HEK293 (cell line): Measurements from ENCODE around the gene MXRA8.

Source experiments
- CTCF ChIA-PET: fragments of 350-600 bp; formaldehyde crosslinking; extraction: SDS; loops from one replicate; lab custom pipeline; 2021; ENCODE audit warnings: antibody characterized with exemption; lab: Yijun Ruan, JAX
- POLR2A ChIA-PET: fragments of 300-600 bp; formaldehyde crosslinking; extraction: SDS; loops from one replicate; lab custom pipeline; 2020; ENCODE audit warnings: antibody characterized with exemption, inconsistent platforms; lab: Yijun Ruan, JAX
- H3K27ac ChIP-seq: fragments of 200-500 bp; sonication (Bioruptor generic); 2 replicates; pipeline ENCODE4 v1.5.1; 2014; ENCODE audit warnings: low read depth, low read length, control low read depth, inconsistent platforms; ENCODE audit errors: extremely low read depth
- H3K36me3 ChIP-seq, 2 experiments: fragments of 200-500 bp in 1 of 2; sonication (Bioruptor generic) in 1 of 2; 1 replicate in 1 of 2; 2 replicates in 1 of 2; pipeline ENCODE4 v1.5.1; 2014 to 2017; ENCODE audit warnings: inconsistent platforms in 2 of 2, low read length in 2 of 2; ENCODE audit not compliant: control insufficient read depth in 2 of 2, insufficient read depth in 1 of 2
- H3K4me1 ChIP-seq: fragments of 200-500 bp; sonication (Bioruptor generic); 2 replicates; pipeline ENCODE4 v1.5.1; 2014; ENCODE audit warnings: mild to moderate bottlenecking, low read length, inconsistent platforms; ENCODE audit not compliant: control insufficient read depth, insufficient read depth
- H3K4me3 ChIP-seq: 2 replicates; pipeline ENCODE4 v1.5.1; 2011; ENCODE audit warnings: low read depth, mild to moderate bottlenecking, control low read depth, low read length, moderate library complexity
- H3K9me3 ChIP-seq: fragments of 200-500 bp; sonication (Bioruptor generic); 2 replicates; pipeline ENCODE4 v1.5.1; 2014; ENCODE audit warnings: low read depth, low read length, inconsistent platforms; ENCODE audit not compliant: control insufficient read depth, insufficient read depth
- BCL11A ChIP-seq: fragments of 450-650 bp; formaldehyde crosslinking; IDR thresholded peaks from 2 replicates; pipeline ENCODE4 v1.5.1; 2016; ENCODE audit warnings: low read depth, missing biosample characterization, missing genetic modification characterization
- EGR2 ChIP-seq: fragments of 450-650 bp; formaldehyde crosslinking; IDR thresholded peaks from 2 replicates; pipeline ENCODE4 v1.5.1; 2016; ENCODE audit warnings: low read depth, missing biosample characterization, missing genetic modification characterization
- GLIS2 ChIP-seq: fragments of 450-650 bp; formaldehyde crosslinking; IDR thresholded peaks from 2 replicates; pipeline ENCODE4 v1.5.1; 2016; ENCODE audit warnings: missing biosample characterization, missing genetic modification characterization
- HOXD13 ChIP-seq: sonication (generic); formaldehyde crosslinking; IDR thresholded peaks from 2 replicates; pipeline ENCODE4 v1.8.0; 2022; ENCODE audit warnings: missing genetic modification reagents, borderline replicate concordance
- ZNF23 ChIP-seq: fragments of 450-650 bp; formaldehyde crosslinking; IDR thresholded peaks from 2 replicates; pipeline ENCODE4 v1.5.1; 2016; ENCODE audit warnings: missing biosample characterization, missing genetic modification characterization, borderline replicate concordance
- ZNF335 ChIP-seq: fragments of 450-650 bp; formaldehyde crosslinking; conservative IDR thresholded peaks from 2 replicates; pipeline ENCODE4 v1.5.1; 2016; ENCODE audit warnings: missing biosample characterization, missing genetic modification characterization
- ZSCAN16 ChIP-seq: fragments of 450-650 bp; formaldehyde crosslinking; IDR thresholded peaks from 2 replicates; pipeline ENCODE4 v1.5.1; 2016; ENCODE audit warnings: missing biosample characterization, missing genetic modification characterization
- TF ChIP-seq, protein P1 (sequence below): fragments of 450-650 bp; formaldehyde crosslinking; conservative IDR thresholded peaks from 2 replicates; pipeline ENCODE4 v1.5.1; 2016; ENCODE audit warnings: low read depth, missing biosample characterization, missing genetic modification characterization
- TF ChIP-seq, protein P2 (sequence below): fragments of 450-650 bp; formaldehyde crosslinking; optimal IDR thresholded peaks from 2 replicates; pipeline ENCODE3; 2016; ENCODE audit warnings: missing biosample characterization, mild to moderate bottlenecking, missing genetic modification characterization
- TF ChIP-seq, protein P3 (sequence below): fragments of 450-650 bp; formaldehyde crosslinking; IDR thresholded peaks from 2 replicates; pipeline ENCODE4 v1.5.1; 2016; ENCODE audit warnings: missing biosample characterization, missing genetic modification characterization
- TF ChIP-seq, protein P4 (sequence below): fragments of 450-650 bp; formaldehyde crosslinking; IDR thresholded peaks from 2 replicates; pipeline ENCODE4 v1.5.1; 2016; ENCODE audit warnings: missing biosample characterization, missing genetic modification characterization

Gene MXRA8

DNA sequence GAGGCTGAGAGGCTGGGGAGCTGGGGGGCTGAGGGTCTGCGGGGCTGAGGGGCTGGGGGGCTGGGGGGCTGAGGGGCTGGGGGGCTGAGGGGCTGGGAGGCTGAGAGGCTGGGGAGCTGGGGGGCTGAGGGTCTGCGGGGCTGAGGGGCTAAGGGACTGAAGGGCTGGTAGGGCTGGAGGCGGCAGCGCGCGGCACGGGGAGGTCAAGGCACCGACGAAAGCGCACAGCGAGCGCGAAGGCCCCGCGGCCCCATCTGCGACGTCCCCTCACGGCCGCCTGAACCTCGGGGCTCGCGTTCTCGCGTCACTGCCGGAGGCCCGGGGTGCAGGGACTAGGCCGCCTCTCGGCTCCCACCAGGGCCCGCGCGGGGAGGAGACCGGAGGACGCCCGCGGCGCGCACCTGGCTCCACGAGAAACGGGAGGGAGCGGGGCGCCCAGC, 34.3 kb downstream of the MXRA8 start (continued):
- TF ChIP-seq, protein P1, sequence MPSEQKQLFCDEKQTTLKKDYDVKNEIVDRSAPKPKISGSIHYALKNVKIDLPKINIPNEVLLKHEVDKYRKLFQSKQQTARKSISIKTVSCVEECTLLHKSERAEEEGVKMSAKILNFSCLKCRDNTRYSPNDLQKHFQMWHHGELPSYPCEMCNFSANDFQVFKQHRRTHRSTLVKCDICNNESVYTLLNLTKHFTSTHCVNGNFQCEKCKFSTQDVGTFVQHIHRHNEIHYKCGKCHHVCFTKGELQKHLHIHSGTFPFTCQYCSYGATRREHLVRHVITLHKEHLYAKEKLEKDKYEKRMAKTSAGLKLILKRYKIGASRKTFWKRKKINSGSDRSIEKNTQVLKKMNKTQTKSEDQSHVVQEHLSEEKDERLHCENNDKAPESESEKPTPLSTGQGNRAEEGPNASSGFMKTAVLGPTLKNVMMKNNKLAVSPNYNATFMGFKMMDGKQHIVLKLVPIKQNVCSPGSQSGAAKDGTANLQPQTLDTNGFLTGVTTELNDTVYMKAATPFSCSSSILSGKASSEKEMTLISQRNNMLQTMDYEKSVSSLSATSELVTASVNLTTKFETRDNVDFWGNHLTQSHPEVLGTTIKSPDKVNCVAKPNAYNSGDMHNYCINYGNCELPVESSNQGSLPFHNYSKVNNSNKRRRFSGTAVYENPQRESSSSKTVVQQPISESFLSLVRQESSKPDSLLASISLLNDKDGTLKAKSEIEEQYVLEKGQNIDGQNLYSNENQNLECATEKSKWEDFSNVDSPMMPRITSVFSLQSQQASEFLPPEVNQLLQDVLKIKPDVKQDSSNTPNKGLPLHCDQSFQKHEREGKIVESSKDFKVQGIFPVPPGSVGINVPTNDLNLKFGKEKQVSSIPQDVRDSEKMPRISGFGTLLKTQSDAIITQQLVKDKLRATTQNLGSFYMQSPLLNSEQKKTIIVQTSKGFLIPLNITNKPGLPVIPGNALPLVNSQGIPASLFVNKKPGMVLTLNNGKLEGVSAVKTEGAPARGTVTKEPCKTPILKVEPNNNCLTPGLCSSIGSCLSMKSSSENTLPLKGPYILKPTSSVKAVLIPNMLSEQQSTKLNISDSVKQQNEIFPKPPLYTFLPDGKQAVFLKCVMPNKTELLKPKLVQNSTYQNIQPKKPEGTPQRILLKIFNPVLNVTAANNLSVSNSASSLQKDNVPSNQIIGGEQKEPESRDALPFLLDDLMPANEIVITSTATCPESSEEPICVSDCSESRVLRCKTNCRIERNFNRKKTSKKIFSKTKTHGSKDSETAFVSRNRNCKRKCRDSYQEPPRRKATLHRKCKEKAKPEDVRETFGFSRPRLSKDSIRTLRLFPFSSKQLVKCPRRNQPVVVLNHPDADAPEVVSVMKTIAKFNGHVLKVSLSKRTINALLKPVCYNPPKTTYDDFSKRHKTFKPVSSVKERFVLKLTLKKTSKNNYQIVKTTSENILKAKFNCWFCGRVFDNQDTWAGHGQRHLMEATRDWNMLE (tag by site-specific recombination) = no peak
- TF ChIP-seq ZSCAN16 (tag by site-specific recombination) = no peak

DNA sequence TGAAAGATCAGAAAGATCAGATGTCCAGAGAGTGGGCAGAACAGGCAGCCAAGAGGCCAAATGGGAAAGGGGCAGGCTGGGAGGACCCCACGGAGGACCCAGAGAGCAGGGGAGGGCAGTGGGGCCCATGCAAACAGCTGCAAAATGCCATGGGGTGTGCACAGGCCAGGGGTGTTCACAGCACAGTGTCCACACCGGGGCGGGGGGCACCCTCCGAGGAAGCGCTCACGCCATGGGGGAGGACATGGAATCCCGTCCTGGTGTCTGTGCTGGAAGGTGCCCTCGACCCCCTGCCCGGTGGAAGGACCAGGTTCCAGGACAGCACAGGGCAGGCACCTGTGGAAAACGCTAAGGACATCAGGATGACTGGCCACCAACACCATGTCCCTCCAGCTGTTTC, 35.4 kb downstream of the MXRA8 start:
- TF ChIP-seq HOXD13 (no peak), GLIS2 (tag by site-specific recombination) (0 out of 2 replicates have a peak, but pooled peaks have one; percentile 22), ZNF23 (tag by site-specific recombination) (no peak), ZNF335 (tag by site-specific recombination) (peak; percentile 69)
- TF ChIP-seq, protein P2, sequence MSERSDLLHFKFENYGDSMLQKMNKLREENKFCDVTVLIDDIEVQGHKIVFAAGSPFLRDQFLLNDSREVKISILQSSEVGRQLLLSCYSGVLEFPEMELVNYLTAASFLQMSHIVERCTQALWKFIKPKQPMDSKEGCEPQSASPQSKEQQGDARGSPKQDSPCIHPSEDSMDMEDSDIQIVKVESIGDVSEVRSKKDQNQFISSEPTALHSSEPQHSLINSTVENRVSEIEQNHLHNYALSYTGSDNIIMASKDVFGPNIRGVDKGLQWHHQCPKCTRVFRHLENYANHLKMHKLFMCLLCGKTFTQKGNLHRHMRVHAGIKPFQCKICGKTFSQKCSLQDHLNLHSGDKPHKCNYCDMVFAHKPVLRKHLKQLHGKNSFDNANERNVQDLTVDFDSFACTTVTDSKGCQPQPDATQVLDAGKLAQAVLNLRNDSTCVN (tag by site-specific recombination) = no peak
- TF ChIP-seq, protein P3, sequence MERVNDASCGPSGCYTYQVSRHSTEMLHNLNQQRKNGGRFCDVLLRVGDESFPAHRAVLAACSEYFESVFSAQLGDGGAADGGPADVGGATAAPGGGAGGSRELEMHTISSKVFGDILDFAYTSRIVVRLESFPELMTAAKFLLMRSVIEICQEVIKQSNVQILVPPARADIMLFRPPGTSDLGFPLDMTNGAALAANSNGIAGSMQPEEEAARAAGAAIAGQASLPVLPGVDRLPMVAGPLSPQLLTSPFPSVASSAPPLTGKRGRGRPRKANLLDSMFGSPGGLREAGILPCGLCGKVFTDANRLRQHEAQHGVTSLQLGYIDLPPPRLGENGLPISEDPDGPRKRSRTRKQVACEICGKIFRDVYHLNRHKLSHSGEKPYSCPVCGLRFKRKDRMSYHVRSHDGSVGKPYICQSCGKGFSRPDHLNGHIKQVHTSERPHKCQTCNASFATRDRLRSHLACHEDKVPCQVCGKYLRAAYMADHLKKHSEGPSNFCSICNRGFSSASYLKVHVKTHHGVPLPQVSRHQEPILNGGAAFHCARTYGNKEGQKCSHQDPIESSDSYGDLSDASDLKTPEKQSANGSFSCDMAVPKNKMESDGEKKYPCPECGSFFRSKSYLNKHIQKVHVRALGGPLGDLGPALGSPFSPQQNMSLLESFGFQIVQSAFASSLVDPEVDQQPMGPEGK (tag by site-specific recombination) = 0 out of 2 replicates have a peak, but pooled peaks have one; percentile 18
- TF ChIP-seq, all 188 proteins: peak for 3
- Histone ChIP-seq H3K36me3 (peaks cover under 1 to 60% of the 10 kb centered on the region in 2 experiments; a peak in 2 of 3 replicates), H3K4me1 (peaks cover 19% of the 10 kb centered on the region), H3K4me3 (peak overlapping the region; percentile 1; the same call in 1 of the 2 replicates), H3K9me3 (no peaks in the 10 kb centered on the region), H3K27ac (no peak overlapping the region)
- ChIA-PET CTCF (no interaction called here), POLR2A (interaction anchor here (0.6 kb wide), 1 partner anchor 252 kb away, joined by 4 read pairs; no protein-coding TSS in a partner anchor)

DNA sequence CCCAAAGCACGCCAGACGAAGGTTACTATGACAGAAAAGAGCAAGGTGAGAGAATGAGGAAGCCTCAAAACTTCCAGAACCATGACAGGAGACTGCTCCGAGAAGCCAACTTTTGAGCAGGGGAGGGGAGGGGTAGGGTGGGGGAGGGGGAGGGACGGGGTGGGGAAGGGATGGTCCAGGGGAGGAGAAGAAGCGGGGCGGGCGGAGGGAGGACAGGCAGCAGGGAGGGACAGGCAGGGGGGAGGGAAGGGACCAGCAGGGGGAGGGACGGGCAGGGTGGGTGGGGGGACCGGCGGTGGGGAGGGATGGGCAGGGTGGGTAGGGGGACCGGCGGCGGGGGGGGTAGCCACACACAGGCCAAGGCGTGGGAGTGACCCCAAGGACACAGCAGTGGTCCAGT, 35.9 kb downstream of the MXRA8 start:
- no peak for TF ChIP-seq EGR2 (tag by site-specific recombination)
- H3K36me3 ChIP-seq = peaks cover 6 to 57% of the 10 kb centered on the region in 2 experiments; a peak in 2 of 3 replicates
- no peak overlapping the region for H3K4me3 ChIP-seq
- no peaks in the 10 kb centered on the region for H3K9me3 ChIP-seq
- CTCF ChIA-PET = no interaction called here
- POLR2A ChIA-PET = no interaction called here
- H3K4me1 ChIP-seq = peaks cover 24% of the 10 kb centered on the region
- H3K27ac ChIP-seq = no peak overlapping the region

DNA sequence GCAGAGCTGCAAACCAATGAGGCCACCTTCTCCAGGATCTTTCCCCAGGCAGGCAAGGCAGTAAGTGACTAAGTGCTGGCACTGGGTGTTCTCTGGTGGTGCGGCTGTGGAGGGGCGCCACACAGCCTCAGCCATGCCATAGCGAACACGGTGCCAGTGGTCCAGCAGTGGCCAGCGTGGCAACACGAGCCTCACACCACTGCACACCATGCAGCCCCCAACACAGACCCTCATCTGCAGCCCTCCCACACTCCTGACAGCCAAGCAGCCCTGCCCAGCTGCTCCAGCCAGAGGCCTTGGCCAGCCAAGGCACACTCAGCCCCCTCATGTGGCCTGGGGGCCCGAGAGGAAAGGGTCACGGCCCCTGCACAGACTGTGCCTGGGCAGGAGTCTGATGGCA, 36.9 kb downstream of the MXRA8 start:
- TF ChIP-seq BCL11A (tag by site-specific recombination) = 0 out of 2 replicates have a peak, but pooled peaks have one; percentile 3
- TF ChIP-seq, protein P4, sequence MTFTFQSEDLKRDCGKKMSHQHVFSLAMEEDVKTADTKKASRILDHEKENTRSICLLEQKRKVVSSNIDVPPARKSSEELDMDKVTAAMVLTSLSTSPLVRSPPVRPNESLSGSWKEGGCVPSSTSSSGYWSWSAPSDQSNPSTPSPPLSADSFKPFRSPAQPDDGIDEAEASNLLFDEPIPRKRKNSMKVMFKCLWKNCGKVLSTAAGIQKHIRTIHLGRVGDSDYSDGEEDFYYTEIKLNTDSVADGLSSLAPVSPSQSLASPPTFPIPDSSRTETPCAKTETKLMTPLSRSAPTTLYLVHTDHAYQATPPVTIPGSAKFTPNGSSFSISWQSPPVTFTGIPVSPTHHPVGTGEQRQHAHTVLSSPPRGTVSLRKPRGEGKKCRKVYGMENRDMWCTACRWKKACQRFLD (tag by site-specific recombination) = no peak
- Histone ChIP-seq H3K4me1 (peaks cover 24% of the 10 kb centered on the region), H3K4me3 (no peak overlapping the region), H3K27ac (no peak overlapping the region), H3K36me3 (peaks cover 14 to 54% of the 10 kb centered on the region in 2 experiments), H3K9me3 (no peaks in the 10 kb centered on the region)
- POLR2A ChIA-PET = no interaction called here
- CTCF ChIA-PET = interaction anchor here (0.6 kb wide), 1 partner anchor 203 kb away, joined by 4 read pairs; no protein-coding TSS in a partner anchor
